Subcutaneous adipose tissue (tissue), 4 donors: ENCODE results near the gene RAD18. TPM values are rescaled to one million over a fixed set of nuclear protein-coding genes. Genes with fewer than 3 reads are reported as not detected.

ENCODE experiments used
- CTCF ChIP-seq: fragments of 450-650 bp; IDR thresholded peaks from one replicate; pipeline ENCODE4 v1.5.1; 2016; ENCODE audit warnings: low read depth, mild to moderate bottlenecking, control low read depth, antibody characterized with exemption, moderate library complexity
- total RNA-seq, 4 donors: library from RNA; depleted of rRNA; stranded (reverse); fragments of >200 nt; gene quantifications; one replicate each; pipeline ENCODE4 v1.1.0, GENCODE V29; 2016

Gene RAD18
- total RNA-seq, 4 donors from 2014 or later, result 5.9 to 12.2 (median 9.9) TPM

DNA sequence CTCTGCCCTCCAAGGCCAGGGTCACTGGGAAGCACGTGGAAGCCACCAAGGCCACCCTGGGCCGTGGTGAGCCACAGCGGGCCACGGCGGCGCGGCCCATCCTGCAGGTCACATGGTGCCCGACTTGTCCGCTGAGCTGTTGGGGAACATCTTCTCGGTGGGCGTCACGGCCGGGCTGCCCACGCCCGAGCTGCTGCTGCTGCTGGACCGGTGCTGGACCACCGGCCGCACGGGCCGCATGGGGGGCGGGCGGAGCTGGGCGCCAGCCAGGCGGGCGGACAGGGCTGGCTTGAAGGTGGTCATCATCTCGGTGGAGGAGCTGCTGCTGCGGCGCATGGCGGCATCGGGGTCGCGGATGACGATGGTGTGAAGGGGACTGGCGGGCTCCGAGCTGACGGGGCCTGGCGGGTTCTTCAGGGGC lies 22.1 kb upstream of the RAD18 start:
- no peak for TF ChIP-seq CTCF

- TF ChIP-seq CTCF, result no peak
Measured at GRCh38 chr3:8984526-8984925, 21.3 kb upstream of the RAD18 start.

DNA sequence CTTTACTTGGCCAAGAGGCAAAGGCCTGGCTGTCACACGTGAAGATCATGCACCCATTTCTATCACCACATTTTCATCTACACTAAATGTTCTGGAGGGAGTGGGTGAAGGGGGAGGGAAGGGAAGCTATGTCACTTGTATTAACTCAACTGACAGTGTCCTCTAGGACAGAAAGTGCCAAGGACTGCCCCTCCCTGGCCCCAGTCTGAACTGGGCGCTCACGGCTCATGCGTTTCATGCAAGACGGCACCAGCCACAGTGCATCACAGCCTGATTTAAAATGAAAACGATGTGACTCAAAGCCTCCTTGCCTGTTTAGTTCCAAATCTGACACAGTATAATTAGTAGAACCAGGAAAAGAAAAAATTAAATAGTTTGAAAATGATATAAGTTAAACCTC lies 20.8 kb upstream of the RAD18 start:
- TF ChIP-seq CTCF, result no peak

- TF ChIP-seq CTCF, result no peak
Measured at GRCh38 chr3:8983591-8983990, 20.3 kb upstream of the RAD18 start.

DNA sequence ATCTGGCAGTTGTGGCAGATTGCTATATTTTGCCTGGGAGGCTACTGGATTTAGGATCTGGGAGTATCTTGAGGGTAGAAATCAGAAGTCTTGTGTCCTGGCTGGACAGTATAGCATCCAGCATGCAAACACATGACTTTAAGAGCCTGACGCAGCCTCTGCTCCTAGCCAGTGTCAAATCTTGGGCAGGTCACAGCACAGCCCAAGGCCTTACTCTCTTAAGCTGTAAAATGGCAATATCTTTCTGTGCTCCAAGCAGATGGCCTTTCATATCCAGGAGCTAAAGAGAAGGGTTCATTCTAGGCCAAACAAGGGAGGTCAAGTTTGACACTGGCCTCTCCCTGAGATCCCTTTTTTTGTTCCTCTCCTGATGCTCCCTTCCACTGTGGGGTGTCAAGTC lies 19.8 kb upstream of the RAD18 start:
- no peak for TF ChIP-seq CTCF

GRCh38 chr3:8982509-8982908 lies 19.2 kb upstream of the RAD18 start:
- TF ChIP-seq CTCF, result no peak

- TF ChIP-seq CTCF, result no peak
Measured at GRCh38 chr3:8981700-8982099, 18.4 kb upstream of the RAD18 start.
